GM19468 (cell line): ENCODE measurements around the gene KRTAP19-1.

Experiments used
- ATAC-seq: cut with Tn5 transposase; IDR thresholded peaks from one replicate; pipeline ENCODE4 v1.9.1; 2021; ENCODE audit warnings: mild to moderate bottlenecking, moderate library complexity, moderate number of reproducible peaks; ENCODE audit not compliant: unreplicated experiment; ENCODE audit errors: extremely low read depth

KRTAP19-1 gene

DNA sequence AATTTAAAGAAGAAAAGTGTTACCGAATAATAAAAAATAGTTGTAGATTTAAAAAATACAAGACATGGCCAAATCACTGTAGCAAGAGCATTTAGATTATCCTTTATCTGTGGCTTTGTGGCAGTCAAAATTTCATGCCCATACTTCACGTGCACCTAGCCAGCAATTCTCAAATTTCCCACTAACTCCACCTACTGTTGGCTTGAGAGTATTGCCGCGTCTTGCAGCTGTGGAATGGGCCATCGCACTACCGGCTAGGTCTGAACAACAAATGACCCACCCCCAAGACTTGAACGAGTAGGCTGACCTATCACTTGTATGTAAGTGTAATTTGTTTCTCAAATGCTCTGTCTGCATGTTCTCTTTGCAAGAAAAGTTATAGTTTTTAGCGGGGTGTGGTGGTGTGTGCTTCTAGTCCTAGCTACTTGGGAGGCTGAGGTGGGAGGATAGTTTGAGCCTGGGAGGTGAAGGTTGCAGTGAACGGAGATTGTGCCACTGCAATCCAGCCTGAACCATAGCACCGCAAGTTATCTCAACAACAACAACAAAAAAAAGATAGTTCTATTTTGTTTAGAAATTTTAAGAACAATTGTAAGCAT, 46.0 kb downstream of the KRTAP19-1 start:
- no peak for ATAC-seq

GRCh38 chr21:30430170-30430655, 50.0 kb downstream of the KRTAP19-1 start, which contains the start of gene KRTAP13-4:
Gene KRTAP13-4 (plus strand): TSS chr21:30430220. CDS start chr21:30430276, 56 bp downstream.
- no peak for ATAC-seq
